Measurements from ENCODE around the gene COL13A1. TPM values are rescaled to one million over a fixed set of nuclear protein-coding genes. Genes with fewer than 3 reads are reported as not detected.

The COL13A1 gene
- total RNA-seq, 1 donor from 2014 or later, result 0.86 TPM

DNA sequence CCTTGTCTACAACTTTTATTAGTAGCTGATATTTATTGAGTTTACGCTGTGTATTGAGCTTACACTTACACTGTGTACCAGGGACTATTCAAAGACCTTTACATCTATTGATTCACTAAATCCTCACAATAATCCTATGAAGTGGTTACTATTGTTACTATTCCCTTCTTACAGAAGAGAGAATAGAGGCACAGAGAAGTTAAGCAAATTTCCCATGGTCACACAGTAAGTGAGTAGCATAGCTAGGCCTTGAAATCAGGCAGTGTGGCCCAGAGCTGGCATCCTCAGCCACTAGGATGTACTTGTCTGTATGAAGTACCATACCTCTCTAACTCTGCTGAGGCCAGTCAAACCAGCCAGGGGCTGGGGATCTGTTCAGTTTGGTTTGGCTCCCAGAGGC lies 7.6 kb downstream of the COL13A1 start:
- peaks cover 45% of the 10 kb centered on the region for H3K4me1 ChIP-seq (ENCODE audit: insufficient read depth, low read length)
- H4K20me1 ChIP-seq (ENCODE audit: insufficient read depth, low read length), result peaks cover 14% of the 10 kb centered on the region
- peaks cover 30% of the 10 kb centered on the region for H3K4me1 Mint-ChIP-seq (ENCODE audit: low read depth, unreplicated experiment)
- no peaks in the 10 kb centered on the region for H3K27me3 ChIP-seq (ENCODE audit: insufficient read depth, low read length)
- no peak overlapping the region for H3K4me3 Mint-ChIP-seq (ENCODE audit: unreplicated experiment)
- H2AFZ ChIP-seq (ENCODE audit: low read depth, low read length), result no peak overlapping the region
- H3K9ac ChIP-seq (ENCODE audit: low read length), result no peak overlapping the region
- H3K27ac ChIP-seq (ENCODE audit: low read depth, low read length), result no peak overlapping the region
- no peak overlapping the region for H3K27ac Mint-ChIP-seq (ENCODE audit: unreplicated experiment)
- H3K27me3 Mint-ChIP-seq (ENCODE audit: low read depth, unreplicated experiment), result peaks cover 31% of the 10 kb centered on the region
- no peak for DNase-seq (ENCODE audit: low read depth)
- H3K36me3 Mint-ChIP-seq (ENCODE audit: low read depth, unreplicated experiment), result peaks cover 2% of the 10 kb centered on the region
- H3K36me3 ChIP-seq (ENCODE audit: insufficient read depth, low read length), result peaks cover 4% of the 10 kb centered on the region
- FAIRE-seq, result peak; percentile 55
- no peaks in the 10 kb centered on the region for H3K9me3 ChIP-seq (ENCODE audit: insufficient read depth, low read depth, low read length)
- TF ChIP-seq, protein P1, sequence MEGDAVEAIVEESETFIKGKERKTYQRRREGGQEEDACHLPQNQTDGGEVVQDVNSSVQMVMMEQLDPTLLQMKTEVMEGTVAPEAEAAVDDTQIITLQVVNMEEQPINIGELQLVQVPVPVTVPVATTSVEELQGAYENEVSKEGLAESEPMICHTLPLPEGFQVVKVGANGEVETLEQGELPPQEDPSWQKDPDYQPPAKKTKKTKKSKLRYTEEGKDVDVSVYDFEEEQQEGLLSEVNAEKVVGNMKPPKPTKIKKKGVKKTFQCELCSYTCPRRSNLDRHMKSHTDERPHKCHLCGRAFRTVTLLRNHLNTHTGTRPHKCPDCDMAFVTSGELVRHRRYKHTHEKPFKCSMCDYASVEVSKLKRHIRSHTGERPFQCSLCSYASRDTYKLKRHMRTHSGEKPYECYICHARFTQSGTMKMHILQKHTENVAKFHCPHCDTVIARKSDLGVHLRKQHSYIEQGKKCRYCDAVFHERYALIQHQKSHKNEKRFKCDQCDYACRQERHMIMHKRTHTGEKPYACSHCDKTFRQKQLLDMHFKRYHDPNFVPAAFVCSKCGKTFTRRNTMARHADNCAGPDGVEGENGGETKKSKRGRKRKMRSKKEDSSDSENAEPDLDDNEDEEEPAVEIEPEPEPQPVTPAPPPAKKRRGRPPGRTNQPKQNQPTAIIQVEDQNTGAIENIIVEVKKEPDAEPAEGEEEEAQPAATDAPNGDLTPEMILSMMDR (IDR thresholded peaks at IDR 0.05; ENCODE audit: insufficient read depth, low read depth, low read length), result no peak
- no peak for TF ChIP-seq EZH2 (IDR thresholded peaks at IDR 0.05; ENCODE audit: insufficient read depth, low read length)
- H3K9me3 Mint-ChIP-seq (ENCODE audit: unreplicated experiment), result no peaks in the 10 kb centered on the region
- peaks cover 93% of the 10 kb centered on the region for H3K79me2 ChIP-seq (ENCODE audit: insufficient read depth, low read length)
- H3K4me2 ChIP-seq (ENCODE audit: low read length), result no peak overlapping the region
- H3K4me3 ChIP-seq (ENCODE audit: insufficient read depth, low read depth, low read length), result no peak overlapping the region

GRCh38 chr10:69810097-69810496 lies 8.4 kb downstream of the COL13A1 start:
- no peaks in the 10 kb centered on the region for H3K9me3 Mint-ChIP-seq (ENCODE audit: unreplicated experiment)
- H3K27ac ChIP-seq (ENCODE audit: low read depth, low read length), result no peak overlapping the region
- H3K4me3 ChIP-seq (ENCODE audit: insufficient read depth, low read depth, low read length), result no peak overlapping the region
- peaks cover 92% of the 10 kb centered on the region for H3K79me2 ChIP-seq (ENCODE audit: insufficient read depth, low read length)
- no peak overlapping the region for H3K4me2 ChIP-seq (ENCODE audit: low read length)
- peaks cover 28% of the 10 kb centered on the region for H3K4me1 Mint-ChIP-seq (ENCODE audit: low read depth, unreplicated experiment)
- H3K27me3 ChIP-seq (ENCODE audit: insufficient read depth, low read length), result no peaks in the 10 kb centered on the region
- H3K9ac ChIP-seq (ENCODE audit: low read length), result no peak overlapping the region
- peaks cover 4% of the 10 kb centered on the region for H3K36me3 ChIP-seq (ENCODE audit: insufficient read depth, low read length)
- peaks cover 14% of the 10 kb centered on the region for H4K20me1 ChIP-seq (ENCODE audit: insufficient read depth, low read length)
- FAIRE-seq (no peak), DNase-seq (ENCODE audit: low read depth) (peak; percentile 44)
- peak overlapping the region; percentile 1 for H3K4me3 Mint-ChIP-seq (ENCODE audit: unreplicated experiment)
- H3K36me3 Mint-ChIP-seq (ENCODE audit: low read depth, unreplicated experiment), result no peaks in the 10 kb centered on the region
- H3K27ac Mint-ChIP-seq (ENCODE audit: unreplicated experiment), result no peak overlapping the region
- peaks cover 43% of the 10 kb centered on the region for H3K4me1 ChIP-seq (ENCODE audit: insufficient read depth, low read length)
- H3K27me3 Mint-ChIP-seq (ENCODE audit: low read depth, unreplicated experiment), result peaks cover 29% of the 10 kb centered on the region
- TF ChIP-seq EZH2 (IDR thresholded peaks at IDR 0.05; ENCODE audit: insufficient read depth, low read length), result no peak
- TF ChIP-seq, protein P1 (IDR thresholded peaks at IDR 0.05; ENCODE audit: insufficient read depth, low read depth, low read length), result no peak
- H2AFZ ChIP-seq (ENCODE audit: low read depth, low read length), result no peak overlapping the region
- H3K9me3 ChIP-seq (ENCODE audit: insufficient read depth, low read depth, low read length), result no peaks in the 10 kb centered on the region

GRCh38 chr10:69810675-69811397 lies 9.1 kb downstream of the COL13A1 start:
- H3K4me1 Mint-ChIP-seq (ENCODE audit: low read depth, unreplicated experiment), result peaks cover 28% of the 10 kb centered on the region
- Histone ChIP-seq H3K36me3 (ENCODE audit: insufficient read depth, low read length) (peaks cover 4% of the 10 kb centered on the region), H3K9ac (ENCODE audit: low read length) (no peak overlapping the region), H3K4me2 (ENCODE audit: low read length) (peak overlapping the region; percentile 33), H3K79me2 (ENCODE audit: insufficient read depth, low read length) (peaks cover 93% of the 10 kb centered on the region), H4K20me1 (ENCODE audit: insufficient read depth, low read length) (peaks cover 20% of the 10 kb centered on the region), H3K27ac (ENCODE audit: low read depth, low read length) (no peak overlapping the region), H3K9me3 (ENCODE audit: insufficient read depth, low read depth, low read length) (no peaks in the 10 kb centered on the region), H3K27me3 (ENCODE audit: insufficient read depth, low read length) (no peaks in the 10 kb centered on the region), H3K4me1 (ENCODE audit: insufficient read depth, low read length) (peaks cover 40% of the 10 kb centered on the region), H2AFZ (ENCODE audit: low read depth, low read length) (no peak overlapping the region), H3K4me3 (ENCODE audit: insufficient read depth, low read depth, low read length) (no peak overlapping the region)
- TF ChIP-seq, protein P1 (IDR thresholded peaks at IDR 0.05; ENCODE audit: insufficient read depth, low read depth, low read length), result no peak
- no peak for TF ChIP-seq EZH2 (IDR thresholded peaks at IDR 0.05; ENCODE audit: insufficient read depth, low read length)
- H3K9me3 Mint-ChIP-seq (ENCODE audit: unreplicated experiment), result no peaks in the 10 kb centered on the region
- FAIRE-seq (no peak), DNase-seq (ENCODE audit: low read depth) (peak; percentile 40)
- H3K27me3 Mint-ChIP-seq (ENCODE audit: low read depth, unreplicated experiment), result peaks cover 29% of the 10 kb centered on the region
- no peak overlapping the region for H3K27ac Mint-ChIP-seq (ENCODE audit: unreplicated experiment)
- H3K4me3 Mint-ChIP-seq (ENCODE audit: unreplicated experiment), result no peak overlapping the region
- no peaks in the 10 kb centered on the region for H3K36me3 Mint-ChIP-seq (ENCODE audit: low read depth, unreplicated experiment)

Measured in astrocyte (in vitro differentiated cells and primary cell).